GM15510 (cell line): ENCODE results near the gene SLC22A1.

Experiments used
- POLR2A ChIP-seq: IDR thresholded peaks from 3 replicates; pipeline ENCODE4 v1.6.1; 2011; ENCODE audit warnings: borderline replicate concordance; ENCODE audit not compliant: insufficient read length; ENCODE audit errors: extremely low read depth

Gene SLC22A1

GRCh38 chr6:160170018-160170680 is 48.5 kb downstream of the SLC22A1 start:
- TF ChIP-seq POLR2A, result no peak

GRCh38 chr6:160172704-160173103 is 51.1 kb downstream of the SLC22A1 start:
- no peak for TF ChIP-seq POLR2A

GRCh38 chr6:160173806-160174527 is 52.4 kb downstream of the SLC22A1 start:
- no peak for TF ChIP-seq POLR2A

- TF ChIP-seq POLR2A, result no peak
These were observed 53.1 kb downstream of the SLC22A1 start for GRCh38 chr6:160174681-160175080.

- TF ChIP-seq POLR2A, result no peak
These were observed 55.6 kb downstream of the SLC22A1 start for GRCh38 chr6:160177220-160177619.

GRCh38 chr6:160178271-160178670 is 56.7 kb downstream of the SLC22A1 start:
- no peak for TF ChIP-seq POLR2A

- TF ChIP-seq POLR2A, result no peak
These were observed 59.1 kb downstream of the SLC22A1 start for GRCh38 chr6:160180706-160181105.

- no peak for TF ChIP-seq POLR2A
These were observed 67.2 kb downstream of the SLC22A1 start for GRCh38 chr6:160188773-160189172.

GRCh38 chr6:160190081-160190480 is 68.5 kb downstream of the SLC22A1 start:
- TF ChIP-seq POLR2A, result no peak

GRCh38 chr6:160190973-160191372 is 69.4 kb downstream of the SLC22A1 start:
- TF ChIP-seq POLR2A, result no peak

- no peak for TF ChIP-seq POLR2A
These were observed 71.2 kb downstream of the SLC22A1 start for GRCh38 chr6:160192840-160193239.

GRCh38 chr6:160194808-160195207 is 73.2 kb downstream of the SLC22A1 start:
- TF ChIP-seq POLR2A, result no peak

GRCh38 chr6:160197662-160198061 is 76.0 kb downstream of the SLC22A1 start:
- no peak for TF ChIP-seq POLR2A

- no peak for TF ChIP-seq POLR2A
These were observed 77.1 kb downstream of the SLC22A1 start for GRCh38 chr6:160198606-160199211.

- TF ChIP-seq POLR2A, result no peak
These were observed 79.4 kb downstream of the SLC22A1 start for GRCh38 chr6:160201061-160201460.

GRCh38 chr6:160202411-160202810 is 80.8 kb downstream of the SLC22A1 start:
- no peak for TF ChIP-seq POLR2A
